Measurements from ENCODE around the gene TEPSIN.
"Not testable (repeated sequence)": the region's sequence is repeated elsewhere in the genome, so short reads cannot be mapped to it uniquely, and the experiment has no call there.

TEPSIN gene

DNA sequence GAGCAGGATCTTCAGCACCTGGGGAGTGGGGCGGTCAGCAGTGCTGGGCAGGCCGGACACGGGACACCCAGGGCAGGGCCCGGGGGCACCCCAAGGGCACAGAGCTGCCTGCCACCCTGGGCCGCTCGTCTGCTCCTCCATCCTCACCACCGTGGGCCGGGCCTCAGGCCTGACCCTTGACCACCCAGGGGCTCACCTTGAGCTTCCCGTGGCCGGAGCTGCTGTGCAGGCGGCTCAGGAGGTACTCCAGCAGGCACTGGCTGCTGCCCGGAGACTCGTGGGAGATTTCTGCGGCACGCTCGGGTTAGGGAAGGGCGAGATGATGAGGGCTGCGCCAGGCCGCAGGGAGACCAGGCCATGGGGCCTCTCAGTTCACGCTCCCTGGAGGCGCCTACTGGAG is 2.1 kb downstream of the TEPSIN start:
- DNase-seq (ENCODE audit: low read depth) = no peak

DNA sequence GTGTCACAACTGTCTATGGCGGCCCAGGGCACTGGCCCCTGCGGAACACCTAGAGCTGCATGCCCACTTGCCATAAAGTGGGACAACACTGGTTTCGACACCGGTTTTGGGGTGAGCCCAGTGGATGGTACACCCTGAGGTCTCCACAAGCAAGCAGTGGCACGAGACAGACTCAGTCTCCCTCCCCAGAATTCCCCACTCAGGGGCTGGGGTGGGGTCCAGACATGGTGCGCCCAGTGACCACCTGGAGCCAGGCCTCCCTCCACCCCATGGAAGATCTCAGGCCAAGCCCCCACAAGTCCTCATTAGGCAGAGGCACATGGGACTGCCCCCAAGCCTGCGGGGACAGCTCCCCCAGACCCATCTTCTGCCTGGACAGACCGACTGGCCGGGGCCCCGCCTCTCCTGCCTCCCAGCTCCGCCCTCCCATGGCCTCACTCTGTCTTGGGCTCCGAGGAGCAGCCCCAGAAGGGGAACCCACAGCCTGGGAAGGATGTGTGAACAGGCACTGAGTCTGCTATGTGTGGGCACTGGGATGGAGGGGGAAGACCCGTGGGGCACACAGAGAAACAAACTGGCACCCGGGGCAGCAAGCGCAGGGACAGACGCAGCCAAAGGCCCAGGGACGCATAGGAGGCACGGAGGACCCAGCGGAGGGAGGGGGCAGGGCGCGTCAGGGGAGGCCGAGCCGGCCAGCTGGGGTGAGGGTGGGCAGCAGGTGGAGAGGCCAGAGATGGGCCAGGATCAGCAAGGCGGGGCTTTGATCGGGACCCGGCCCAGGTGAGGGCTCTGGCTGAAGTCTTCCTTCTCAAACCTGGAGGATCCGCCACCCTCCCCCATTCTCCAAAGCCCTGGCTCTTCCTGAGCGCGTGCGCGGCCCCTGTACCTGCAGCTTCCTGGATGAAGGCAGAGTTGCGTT is 2.8 kb downstream of the TEPSIN start:
- DNase-seq (ENCODE audit: low read depth) = no peak

- DNase-seq (ENCODE audit: low read depth) = no peak
These were observed 3.7 kb downstream of the TEPSIN start for GRCh38 chr17:81234940-81235821.

- DNase-seq (ENCODE audit: low read depth) = no peak
These were observed 4.4 kb downstream of the TEPSIN start for GRCh38 chr17:81234506-81234855.

- DNase-seq (ENCODE audit: low read depth) = no peak
These were observed 4.9 kb downstream of the TEPSIN start for GRCh38 chr17:81233811-81234505.

GRCh38 chr17:81233316-81233715 is 5.5 kb downstream of the TEPSIN start:
- DNase-seq (ENCODE audit: low read depth) = no peak

GRCh38 chr17:81232616-81233241 is 6.1 kb downstream of the TEPSIN start:
- no peak for DNase-seq (ENCODE audit: low read depth)

- no peak for DNase-seq (ENCODE audit: low read depth)
These were observed 6.9 kb downstream of the TEPSIN start for GRCh38 chr17:81231766-81232581.

- no peak for DNase-seq (ENCODE audit: low read depth)
These were observed 7.7 kb downstream of the TEPSIN start for GRCh38 chr17:81231121-81231645.

- DNase-seq (ENCODE audit: low read depth) = no peak
These were observed 8.6 kb downstream of the TEPSIN start for GRCh38 chr17:81230043-81230820.

DNA sequence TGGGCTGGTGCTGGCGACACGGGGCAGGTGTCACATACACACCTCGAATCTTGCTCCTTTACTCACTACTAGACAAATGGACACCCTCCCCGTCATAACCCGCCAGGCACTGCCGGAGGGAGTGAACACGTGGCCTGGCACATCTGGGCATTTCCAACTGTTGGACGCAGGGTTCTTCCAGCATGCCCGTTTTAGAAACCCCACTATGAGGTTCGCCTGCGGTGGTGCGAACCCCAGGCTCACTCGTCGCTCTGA is 9.3 kb downstream of the TEPSIN start:
- DNase-seq (ENCODE audit: low read depth) = no peak

DNA sequence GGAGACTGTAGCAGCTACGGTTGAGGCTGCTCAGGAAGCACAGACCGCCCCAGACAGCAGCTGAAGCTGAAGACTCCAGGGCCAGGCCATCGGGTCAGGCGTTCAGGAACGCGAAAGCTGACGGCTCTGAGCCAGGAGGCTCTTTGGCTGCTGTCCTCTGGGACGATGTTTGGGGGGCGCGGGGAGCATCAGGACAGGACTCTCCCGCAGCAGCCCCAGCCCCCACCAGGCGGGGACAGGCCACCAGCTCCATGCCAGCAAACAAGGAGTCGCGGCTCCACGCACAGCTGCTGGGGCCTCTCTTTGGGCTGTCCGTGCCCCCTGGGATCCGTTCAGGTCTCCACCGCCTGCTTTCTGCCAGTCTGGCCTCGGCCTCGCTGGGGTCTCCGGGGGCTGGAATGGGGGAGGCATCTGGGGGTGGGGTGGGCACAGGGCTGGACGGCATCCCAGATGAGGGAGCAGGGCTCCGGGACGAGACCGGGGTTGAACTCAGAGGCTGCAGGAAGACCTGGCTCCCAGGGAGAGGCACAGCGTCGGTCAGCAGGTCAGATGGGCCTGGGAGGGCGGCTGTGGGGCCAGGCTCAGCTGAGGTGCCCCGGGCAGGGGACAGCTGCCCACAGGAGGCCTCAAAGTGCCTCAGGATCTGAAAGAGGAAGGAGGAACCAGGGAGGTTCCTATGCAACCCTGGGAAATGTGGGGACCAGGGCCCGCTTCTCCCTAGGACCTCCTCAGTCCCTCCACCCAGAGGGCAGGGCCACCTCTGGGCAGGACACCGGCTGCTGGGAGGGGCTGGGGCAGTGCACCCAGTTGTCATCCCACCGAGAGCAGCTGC is 9.8 kb downstream of the TEPSIN start:
- no peak for DNase-seq (ENCODE audit: low read depth)

- DNase-seq (ENCODE audit: low read depth) = no peak
These were observed 10.4 kb downstream of the TEPSIN start for GRCh38 chr17:81228420-81228819.

GRCh38 chr17:81227630-81228029 is 11.2 kb downstream of the TEPSIN start:
- not testable (repeated sequence) for DNase-seq (ENCODE audit: low read depth)

GRCh38 chr17:81223762-81224130 is 15.1 kb downstream of the TEPSIN start:
- no peak for DNase-seq (ENCODE audit: low read depth)

GRCh38 chr17:81222906-81223761 is 15.7 kb downstream of the TEPSIN start, which contains the start of gene CEP131:
Gene CEP131 (minus strand): TSS chr17:81222965. CDS start chr17:81220056, 2,909 bp downstream.
- peak; percentile 100 for DNase-seq (ENCODE audit: low read depth)

DNA sequence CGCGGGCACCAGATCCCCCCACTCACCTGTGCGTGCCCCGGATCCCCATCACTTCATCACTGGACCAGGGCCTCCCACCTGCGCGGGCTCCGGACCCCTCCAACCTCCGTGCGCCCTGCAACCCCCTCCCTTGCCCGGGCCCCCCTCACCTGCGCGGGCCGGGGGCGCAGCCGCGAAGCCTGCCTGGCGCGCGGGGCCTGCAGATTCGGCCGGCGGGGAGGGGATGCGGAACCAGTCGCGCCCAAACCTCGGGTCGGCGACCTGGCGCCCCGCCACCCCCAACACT is 16.3 kb downstream of the TEPSIN start:
- no peak for DNase-seq (ENCODE audit: low read depth)

- no peak for DNase-seq (ENCODE audit: low read depth)
These were observed 16.8 kb downstream of the TEPSIN start for GRCh38 chr17:81221842-81222619.

All from stimulated activated CD8-positive, alpha-beta memory T cell treated with anti-CD3 and anti-CD28 coated beads, Interleukin-15, amount 100 ng/mL, for 24 hours (primary cell).